LNCaP clone FGC (cell line): ENCODE data around the gene RAB12.

Experiments
- DNase-seq: peaks from one replicate; pipeline ENCODE4 v3.0.0-alpha.2; 2011; ENCODE audit warnings: low read depth
- H3K4me3 ChIP-seq: 2 replicates; pipeline ENCODE4 v1.5.1; 2011; ENCODE audit warnings: mild to moderate bottlenecking, low read depth, low read length, control low read depth
- CTCF ChIP-seq: IDR thresholded peaks from 2 replicates; pipeline ENCODE4 v1.5.1; 2012; ENCODE audit warnings: mild to moderate bottlenecking; ENCODE audit not compliant: control insufficient read depth, insufficient read depth; ENCODE audit errors: extremely low read depth

RAB12 gene

GRCh38 chr18:8584798-8585197 is 24.4 kb upstream of the RAB12 start:
- no peak for DNase-seq
- no peak for TF ChIP-seq CTCF
- no peak overlapping the region for H3K4me3 ChIP-seq

GRCh38 chr18:8586941-8587340 is 22.3 kb upstream of the RAB12 start:
- H3K4me3 ChIP-seq, result no peak overlapping the region
- no peak for DNase-seq
- no peak for TF ChIP-seq CTCF

GRCh38 chr18:8595445-8595844 is 13.8 kb upstream of the RAB12 start:
- TF ChIP-seq CTCF, result no peak
- H3K4me3 ChIP-seq, result no peak overlapping the region
- DNase-seq, result no peak

- H3K4me3 ChIP-seq, result no peak overlapping the region
- DNase-seq, result no peak
- no peak for TF ChIP-seq CTCF
Observed at GRCh38 chr18:8601277-8602032, 7.8 kb upstream of the RAB12 start.

GRCh38 chr18:8602040-8602439 is 7.2 kb upstream of the RAB12 start:
- DNase-seq, result no peak
- no peak for TF ChIP-seq CTCF
- no peak overlapping the region for H3K4me3 ChIP-seq

- no peak overlapping the region for H3K4me3 ChIP-seq
- no peak for DNase-seq
- no peak for TF ChIP-seq CTCF
Observed at GRCh38 chr18:8602557-8602956, 6.7 kb upstream of the RAB12 start.
